HG02852 (cell line): ENCODE results near the gene CACNA2D3.

Experiments used
- ATAC-seq: cut with Tn5 transposase; IDR thresholded peaks from one replicate; pipeline ENCODE4 v1.9.1; 2021; ENCODE audit warnings: mild to moderate bottlenecking, moderate library complexity; ENCODE audit not compliant: unreplicated experiment

CACNA2D3 gene

DNA sequence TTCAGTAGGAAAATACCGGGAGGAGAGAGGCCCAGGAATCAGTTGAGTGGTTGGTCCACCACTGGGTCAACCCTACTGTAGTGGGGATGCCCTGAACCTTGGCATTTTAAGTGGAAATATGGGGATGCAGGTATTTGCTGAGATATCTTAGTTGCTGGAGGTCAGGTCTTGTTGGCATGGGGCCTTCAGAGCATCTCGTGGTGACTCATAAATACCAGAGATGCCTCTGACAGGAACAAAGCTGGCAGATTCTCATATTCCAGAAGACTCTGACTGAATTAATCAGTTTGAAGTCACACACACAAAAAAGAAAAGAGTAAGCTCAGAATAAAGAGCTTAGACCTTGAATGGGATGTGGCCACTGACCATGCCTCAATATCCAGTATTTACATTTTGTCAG lies 91.6 kb downstream of the CACNA2D3 start:
- ATAC-seq: no peak

DNA sequence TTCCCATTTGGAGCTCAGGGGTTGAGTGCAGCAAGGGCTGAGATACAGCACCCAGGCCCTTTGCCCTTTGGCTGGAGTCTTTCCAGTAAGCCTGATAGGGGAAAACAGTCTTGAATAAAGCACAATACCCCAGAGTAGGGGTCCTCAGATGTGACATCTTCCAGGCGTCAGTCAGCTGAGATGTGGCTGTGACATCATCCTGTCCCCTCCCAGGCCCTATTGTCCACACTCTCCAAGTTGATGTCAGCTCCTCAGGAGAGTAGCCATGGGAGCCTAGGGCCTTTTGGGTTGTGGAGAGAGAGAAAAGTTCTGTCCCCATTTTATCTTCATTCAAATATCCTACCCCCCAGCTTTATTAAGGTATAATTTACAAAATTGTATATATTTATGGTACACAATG lies 92.5 kb downstream of the CACNA2D3 start:
- ATAC-seq: no peak

DNA sequence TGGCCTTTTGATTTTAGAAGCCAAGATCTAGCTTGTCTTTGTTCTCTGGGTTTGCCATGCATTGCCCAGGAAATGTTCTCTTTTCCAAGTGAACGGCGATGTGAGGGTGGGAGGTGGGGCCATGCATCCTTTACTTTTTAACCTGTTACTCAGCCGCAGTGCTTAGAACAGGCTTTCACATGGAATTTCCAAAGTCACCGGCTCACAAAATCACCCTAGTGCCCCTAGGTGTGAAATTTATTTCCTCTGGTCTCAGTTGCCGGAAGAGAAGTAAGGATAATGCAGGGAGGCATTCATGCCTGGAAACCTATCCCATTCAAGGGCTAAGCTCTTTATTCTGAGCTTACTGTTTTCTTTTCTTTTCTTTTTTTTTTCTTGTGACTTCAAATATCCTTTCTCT lies 93.2 kb downstream of the CACNA2D3 start:
- ATAC-seq: no peak

DNA sequence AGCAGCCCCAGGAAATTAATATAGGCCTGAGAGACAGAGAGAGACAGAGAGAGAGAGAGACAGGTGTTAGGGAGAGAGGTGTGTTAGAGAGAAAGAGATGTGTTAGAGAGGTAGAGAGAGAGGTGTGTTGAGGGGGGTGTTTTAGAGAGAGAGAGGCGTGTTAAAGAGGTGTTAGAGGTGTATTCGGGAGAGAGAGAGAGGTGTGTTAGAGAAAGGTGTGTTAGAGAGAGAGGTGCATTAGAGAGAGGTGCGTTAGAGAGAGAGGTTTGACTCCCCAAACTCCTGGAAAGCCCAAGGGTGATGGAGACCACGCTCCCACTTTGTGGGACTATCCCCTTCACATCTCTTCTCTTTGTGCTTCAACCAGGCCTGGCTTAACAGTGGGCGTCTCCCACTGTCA lies 95.5 kb downstream of the CACNA2D3 start:
- ATAC-seq: no peak

DNA sequence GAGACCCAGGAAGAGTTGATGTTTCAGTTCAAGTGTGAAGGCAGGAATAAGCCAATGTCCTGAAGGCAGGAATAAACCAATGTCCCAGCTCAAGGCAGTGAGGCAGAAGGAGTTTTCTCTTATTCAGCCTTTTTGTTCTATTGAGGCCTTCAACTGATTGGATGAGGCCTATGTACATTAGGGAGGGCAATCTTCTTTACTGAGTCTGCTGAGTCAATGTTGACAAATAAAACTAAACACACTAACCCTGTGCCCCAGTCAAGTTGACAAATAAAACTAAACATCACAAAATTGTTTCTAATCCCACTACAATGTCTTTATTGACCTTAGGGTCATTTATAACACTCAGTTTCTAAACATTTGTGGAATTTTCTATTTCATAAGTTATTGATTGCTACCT lies 100.0 kb downstream of the CACNA2D3 start:
- ATAC-seq: no peak

DNA sequence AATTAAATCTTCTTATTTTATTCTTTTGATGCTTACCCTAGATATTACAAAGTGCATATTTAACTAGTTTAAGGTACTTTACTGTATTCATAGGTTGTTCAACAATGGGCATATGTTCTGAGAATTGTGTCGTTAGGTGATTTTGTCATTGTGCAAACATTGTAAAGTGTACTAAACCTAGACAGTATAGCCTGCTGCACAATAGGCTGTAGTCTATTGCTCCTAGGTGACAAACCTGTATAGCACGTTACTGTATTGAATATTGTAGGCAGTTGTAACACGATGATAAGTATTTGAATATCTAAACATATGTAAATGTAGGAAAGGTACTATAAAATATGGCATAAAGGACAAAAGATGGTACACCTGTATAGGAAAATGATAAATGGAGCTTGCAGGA lies 100.7 kb downstream of the CACNA2D3 start:
- ATAC-seq: no peak

DNA sequence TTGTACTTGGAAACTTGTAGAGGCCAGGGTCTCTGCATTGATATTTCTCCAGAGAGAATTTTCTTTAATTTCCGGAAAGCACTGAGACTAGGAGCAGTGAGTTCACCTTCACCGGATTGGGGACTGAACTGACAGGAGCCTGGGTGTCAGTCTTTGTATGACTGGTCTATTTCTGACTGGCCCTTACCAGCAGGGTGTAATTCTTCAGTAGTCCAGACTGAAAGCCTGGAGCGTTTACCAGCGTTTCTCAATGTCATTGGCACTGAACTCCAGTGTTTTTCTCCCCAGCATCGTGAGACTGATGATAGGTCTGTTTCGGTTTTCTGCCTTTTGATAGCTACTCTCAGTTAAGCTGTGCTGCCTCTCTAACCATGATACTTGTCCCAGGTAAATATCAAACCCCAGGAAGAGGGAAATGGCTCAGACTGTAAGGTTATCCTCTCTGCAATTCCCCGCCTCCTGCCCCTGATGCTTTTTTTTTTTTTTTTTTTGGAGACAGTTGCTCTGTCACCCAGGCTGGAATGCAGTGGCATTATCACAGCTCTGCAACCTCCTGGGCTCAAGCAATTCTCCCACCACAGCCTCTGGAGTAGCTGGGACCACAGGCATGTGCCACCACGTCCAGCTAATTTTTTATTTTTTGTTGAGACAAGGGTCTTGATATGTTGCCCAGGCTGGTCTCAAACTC lies 103.6 kb downstream of the CACNA2D3 start:
- ATAC-seq: no peak

DNA sequence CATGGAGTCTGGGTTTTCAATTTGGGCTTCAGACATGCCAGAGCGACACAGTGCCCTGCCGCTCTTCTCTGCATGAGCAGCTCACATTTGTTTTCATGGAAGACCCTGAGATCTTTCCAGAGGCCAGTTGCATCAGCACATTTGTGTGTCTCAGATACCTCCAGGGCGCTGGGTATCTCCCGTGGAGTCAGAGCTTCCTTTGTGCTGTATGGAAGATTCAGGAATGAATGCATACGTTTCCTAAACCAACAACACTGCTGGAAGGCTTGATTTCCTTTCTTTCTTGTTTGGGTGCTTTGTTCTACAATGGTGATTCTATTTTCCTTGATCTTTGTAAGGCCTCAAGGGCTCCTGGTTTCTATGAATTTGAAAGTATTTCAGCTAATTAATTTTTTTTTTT lies 106.5 kb downstream of the CACNA2D3 start:
- no peak for ATAC-seq

DNA sequence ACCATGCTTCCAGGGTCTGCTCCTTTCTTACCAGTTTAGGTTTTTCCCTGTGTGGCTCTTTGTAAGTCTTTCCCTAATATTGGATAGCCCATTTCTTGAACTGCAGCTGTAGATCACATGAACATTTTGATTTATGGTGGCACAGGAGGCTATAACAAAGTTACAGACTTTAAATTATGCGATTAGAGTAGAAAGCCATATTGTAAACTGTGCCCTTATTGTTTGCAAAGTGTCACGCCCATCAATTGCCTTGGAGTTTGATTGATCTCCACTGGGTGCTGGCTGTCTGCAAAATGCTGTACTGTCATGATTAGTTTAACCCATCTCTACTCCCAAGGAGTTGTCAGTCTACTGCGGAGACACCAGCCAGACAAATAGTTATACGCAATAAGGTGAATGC lies 110.3 kb downstream of the CACNA2D3 start:
- no peak for ATAC-seq

DNA sequence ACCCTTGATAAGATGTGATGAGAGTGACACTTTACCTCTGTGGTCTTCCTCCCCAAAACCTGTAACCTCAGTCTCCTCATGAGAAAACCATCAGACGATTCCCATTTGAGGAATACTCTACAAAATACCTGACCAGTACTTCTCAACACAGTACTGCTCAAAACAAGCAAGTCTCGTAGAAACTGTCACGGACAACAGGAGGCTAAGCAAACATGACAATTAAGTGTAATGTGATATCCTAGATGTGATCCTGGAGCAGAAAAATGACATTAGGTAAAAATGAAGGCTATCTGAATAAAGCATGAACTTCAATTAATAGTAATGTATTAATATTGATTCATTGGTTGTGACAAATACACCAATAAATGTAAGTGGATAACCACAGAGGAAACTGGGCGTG lies 113.6 kb downstream of the CACNA2D3 start:
- no peak for ATAC-seq

DNA sequence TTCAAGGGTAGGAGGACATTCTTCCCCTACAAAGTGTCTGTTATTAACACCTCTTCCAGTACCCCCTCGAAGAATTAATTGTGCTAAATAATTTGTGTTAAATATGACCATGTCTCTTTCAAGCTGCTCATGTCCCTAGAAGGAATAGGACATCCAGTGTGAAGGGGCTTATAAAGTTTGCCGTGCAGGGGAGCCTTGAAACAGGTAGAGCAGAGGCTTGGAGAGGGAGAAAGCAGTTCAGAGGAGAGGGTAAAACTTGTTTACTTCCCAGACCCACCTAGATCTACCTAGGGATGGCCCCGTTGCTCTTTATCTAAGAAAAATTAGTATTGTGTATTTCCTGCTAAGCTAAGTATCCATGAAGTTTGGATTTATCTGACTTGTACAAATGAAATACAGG lies 114.8 kb downstream of the CACNA2D3 start:
- no peak for ATAC-seq

DNA sequence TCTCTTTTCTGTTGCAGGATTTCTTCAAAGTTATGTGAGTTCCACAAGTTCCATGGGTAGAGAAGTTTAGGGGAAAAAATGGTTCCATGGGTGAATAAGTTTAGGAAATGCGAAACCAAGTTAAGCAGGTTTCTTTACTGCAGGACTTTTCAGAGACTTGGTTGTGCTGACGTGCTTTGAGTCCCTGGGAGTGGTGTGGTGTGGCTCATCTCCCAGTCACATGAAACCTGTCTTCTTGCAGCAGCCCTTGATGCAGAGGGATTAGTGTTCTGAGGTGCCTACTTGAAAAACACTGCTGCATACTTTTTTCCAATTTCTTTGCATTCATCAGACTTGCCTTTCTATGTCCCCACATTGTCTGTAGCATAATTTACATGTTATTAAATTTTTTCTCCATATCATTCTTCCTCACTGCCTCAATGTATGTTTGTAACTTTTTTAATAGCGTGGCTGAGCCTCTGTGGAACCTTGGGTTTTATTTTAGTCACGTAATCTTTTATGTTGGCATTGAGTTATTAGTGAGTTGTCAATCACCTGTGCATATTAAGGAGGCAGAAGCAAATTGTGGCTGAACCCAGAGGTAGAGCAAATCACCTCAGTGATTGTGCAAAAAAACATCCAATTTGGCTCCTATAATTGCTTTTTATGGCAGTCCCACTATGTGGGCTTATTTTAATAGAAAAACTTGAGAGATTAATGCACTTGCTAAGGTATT lies 115.6 kb downstream of the CACNA2D3 start:
- no peak for ATAC-seq

DNA sequence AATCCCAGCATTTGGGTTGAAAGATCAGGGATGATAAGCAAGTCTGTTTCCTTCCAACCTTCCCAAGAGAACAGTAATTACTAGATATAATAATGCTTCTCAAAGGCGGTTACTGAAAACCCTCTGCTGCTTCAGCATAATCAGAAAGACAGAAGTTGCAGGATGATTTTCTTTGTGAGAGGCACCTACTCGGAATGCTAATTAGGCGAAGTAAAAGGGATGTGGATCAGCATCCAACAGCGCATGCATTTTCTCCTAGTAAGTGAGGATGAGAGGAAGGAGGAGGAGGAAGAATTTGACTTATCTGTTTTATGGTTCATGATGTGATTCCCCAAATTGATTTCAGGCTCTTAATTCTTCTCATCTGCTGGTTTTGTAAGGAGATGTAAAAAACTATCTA lies 118.0 kb downstream of the CACNA2D3 start:
- no peak for ATAC-seq

DNA sequence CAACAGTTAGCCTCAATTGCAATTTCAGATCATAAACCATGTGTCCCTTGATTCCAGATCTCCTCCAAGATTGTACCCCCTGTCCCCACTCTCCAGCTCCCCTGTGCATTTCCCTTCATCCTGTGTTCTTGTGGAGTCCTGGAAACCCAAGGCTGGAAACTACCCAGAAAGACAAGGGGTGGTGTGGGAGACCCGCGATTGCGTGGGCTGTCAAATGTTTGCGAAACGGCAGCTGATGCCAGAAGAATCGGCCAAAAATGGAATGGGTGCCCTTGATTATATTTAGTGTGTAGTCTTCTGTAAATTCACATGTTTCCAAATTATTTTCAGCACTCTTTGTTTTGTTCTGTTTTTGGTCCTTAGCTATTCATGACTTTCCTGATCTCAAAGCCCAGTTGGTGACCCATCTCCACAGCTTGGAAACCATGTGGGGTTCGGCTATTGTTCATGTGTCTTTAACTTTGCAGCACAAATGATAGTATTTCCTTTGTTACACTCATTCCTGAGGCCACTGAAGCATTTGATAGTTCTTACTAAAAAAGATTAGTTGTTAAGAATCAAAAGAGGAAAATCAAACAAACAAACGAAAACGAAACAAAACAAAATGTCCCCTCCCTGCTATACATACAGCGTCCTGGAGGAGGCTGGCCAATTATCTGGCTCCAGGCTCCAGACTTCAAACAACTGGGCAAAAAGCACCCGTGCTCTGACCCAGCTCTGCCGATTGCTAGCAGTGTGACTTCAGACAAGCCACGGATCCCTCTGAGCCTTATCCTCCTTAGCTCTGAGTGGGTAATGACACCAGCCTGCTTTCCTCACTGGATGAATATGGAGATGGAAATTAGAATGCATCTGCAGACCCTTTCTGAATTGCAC lies 120.9 kb downstream of the CACNA2D3 start:
- no peak for ATAC-seq

DNA sequence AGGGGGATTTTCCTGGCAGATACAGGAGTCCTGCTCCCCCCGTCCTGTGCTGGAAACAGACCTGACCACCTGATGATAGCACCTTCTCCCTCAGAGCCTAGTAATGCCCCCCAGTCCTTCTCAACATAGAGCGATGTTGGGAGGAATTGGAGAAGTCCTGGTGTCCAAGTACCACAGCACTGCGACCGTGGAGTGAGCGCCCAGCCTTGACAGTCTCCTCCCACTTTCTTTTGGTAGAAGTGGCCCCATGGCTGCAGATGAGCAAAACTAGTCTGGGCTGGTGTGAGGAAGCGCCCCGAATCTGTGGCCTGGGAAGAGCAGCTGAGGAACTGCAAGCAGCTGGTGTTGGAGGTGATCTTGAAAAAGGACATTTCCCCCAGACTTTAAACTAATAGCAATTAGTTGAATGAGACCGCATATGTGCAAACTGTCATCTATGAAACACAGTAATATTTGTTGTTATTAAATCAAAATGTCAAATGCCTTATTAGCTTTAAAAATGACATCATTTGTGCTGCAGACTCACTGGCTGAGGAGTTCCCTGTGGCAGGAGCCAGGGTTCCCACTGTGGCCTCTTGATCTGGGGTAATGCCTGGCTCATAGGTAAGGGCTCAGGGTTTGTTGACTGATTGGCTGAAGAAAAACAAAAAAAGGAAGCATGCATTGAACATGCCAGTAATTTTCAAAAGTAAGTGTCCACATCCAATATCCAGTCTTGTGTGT lies 121.8 kb downstream of the CACNA2D3 start:
- ATAC-seq: no peak

DNA sequence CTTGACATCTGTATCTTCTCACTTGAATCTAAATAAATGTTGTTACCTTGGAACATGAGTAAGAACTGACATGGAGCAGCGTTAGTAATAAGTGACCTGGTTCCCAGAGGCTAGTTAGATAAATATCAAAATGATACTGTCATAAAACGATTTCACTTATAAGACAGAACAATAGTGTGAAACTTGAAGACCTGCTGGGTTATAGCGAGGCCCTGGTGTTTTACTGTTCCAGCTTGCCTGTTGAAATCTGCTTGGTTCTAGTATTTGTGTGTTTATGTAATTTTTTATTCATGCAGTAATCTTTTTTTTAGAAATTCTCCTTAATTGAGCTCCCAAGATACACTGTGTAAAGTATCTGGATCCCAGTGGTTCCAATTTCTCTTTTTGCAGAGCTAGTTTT lies 129.4 kb downstream of the CACNA2D3 start:
- no peak for ATAC-seq

DNA sequence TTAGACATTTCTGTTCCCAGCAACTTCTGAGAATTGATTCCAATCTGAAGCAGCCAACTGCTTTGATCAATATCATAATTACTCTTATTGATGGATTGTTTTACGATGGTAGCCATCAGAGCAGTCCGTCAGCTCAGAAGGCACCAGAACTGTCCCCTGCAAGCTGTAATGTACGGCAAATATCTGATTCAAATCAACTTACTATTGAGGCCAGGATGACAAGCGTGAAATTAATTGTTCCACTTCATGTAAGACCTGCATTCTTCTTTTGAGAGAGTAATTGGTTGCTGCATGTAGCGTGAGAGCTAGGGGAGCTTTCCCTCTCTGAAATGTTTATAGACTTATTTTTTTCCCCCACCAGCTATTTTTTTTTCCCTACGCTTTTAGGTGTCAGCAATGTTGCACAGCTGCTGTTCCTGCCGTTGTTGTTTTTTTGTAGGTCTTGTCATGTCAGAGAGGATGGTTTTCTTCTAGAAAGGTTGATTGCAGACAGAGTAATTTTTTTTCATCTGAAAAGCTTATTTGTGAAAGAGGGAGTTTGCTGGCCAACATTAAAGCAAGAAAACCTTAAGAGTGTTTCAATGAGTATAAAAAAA lies 134.9 kb downstream of the CACNA2D3 start:
- no peak for ATAC-seq

DNA sequence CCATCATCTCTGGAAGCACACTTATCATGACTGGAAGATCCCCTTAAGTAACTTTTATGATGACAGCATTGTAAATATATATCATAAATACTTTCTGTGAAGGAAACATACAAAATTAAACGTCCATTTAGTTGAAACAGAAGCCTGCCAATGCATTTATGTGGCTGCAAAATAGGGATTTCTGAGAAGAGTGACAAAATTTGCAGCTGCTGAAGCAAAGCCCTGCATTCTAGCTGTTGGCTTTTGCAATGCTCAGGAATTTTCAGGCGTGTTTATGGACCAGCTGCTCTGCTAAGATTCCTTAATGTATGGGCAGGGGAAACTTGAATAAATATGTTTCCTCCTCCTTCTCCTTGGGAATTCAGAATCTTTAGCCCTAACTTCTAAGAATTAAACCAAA lies 137.3 kb downstream of the CACNA2D3 start:
- ATAC-seq: no peak

DNA sequence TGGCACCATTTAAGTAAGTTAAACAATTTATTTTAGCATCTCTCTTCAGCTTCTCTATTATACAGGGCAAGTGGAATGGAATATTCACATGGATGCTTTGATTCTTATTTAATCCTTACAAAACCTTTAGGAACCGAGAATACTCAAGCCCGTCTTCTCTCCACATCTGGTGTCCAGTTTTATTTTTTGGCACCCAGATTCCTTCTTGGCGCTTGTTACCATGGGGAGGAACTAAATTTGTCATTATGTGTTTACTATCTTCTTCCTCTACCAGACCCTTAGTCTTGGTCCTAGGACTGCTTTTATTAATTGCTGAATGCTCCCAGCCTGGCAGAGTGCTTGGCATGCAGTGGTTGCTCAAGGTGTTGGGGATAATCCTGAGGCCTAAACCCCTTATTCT lies 138.8 kb downstream of the CACNA2D3 start:
- ATAC-seq: no peak

DNA sequence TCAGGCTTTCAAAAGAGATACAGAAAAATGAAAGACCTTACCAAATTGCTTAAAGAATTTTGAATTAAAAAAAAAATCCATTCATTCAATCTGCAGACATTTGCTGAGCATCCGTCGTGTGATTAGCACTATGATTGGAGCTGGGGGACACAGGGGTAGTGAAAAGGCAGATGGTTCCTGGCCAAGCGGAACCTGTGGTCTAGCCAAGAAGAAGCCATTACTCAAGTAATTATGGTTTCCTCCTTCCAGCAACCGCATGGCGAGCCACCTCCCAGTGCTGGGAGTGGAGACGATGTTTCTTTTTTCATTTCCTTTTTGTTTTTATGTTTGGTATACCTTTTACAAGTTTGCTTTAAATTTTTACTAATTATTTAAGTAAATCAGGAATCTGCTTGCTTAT lies 140.2 kb downstream of the CACNA2D3 start:
- no peak for ATAC-seq

DNA sequence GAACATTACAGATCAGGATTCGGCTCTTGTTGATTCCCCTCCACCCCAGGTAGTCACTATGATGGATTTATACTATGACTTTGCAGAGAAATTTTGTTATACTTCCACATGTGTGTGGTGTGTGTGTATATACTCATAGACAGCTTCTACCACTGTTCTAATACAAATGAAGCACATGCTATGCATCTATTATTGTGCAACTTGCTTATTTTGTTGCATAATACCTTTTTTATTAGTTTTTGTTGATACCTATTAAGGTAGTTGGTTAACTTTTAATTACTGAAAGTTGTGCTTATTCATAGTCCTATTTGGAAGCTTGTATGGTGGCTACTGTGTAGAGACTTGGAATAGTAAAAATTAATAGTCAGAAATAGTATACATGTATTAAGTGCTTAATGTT lies 140.6 kb downstream of the CACNA2D3 start:
- ATAC-seq: no peak
